NCI-H1694 treated with DMSO at 0.1 percent for 48 hours (cell line): ENCODE measurements around the gene NFATC1.

Experiments
- DNase-seq: peaks from one replicate; lab custom pipeline; 2025; lab: John Stamatoyannopoulos, UW

The NFATC1 gene

GRCh38 chr18:79389689-79390088 lies 6.0 kb upstream of the NFATC1 start:
- DNase-seq = no peak

- DNase-seq = no peak
Measured at GRCh38 chr18:79392226-79392625, 3.5 kb upstream of the NFATC1 start.

GRCh38 chr18:79393181-79393634 lies 2.5 kb upstream of the NFATC1 start:
- no peak for DNase-seq

DNA sequence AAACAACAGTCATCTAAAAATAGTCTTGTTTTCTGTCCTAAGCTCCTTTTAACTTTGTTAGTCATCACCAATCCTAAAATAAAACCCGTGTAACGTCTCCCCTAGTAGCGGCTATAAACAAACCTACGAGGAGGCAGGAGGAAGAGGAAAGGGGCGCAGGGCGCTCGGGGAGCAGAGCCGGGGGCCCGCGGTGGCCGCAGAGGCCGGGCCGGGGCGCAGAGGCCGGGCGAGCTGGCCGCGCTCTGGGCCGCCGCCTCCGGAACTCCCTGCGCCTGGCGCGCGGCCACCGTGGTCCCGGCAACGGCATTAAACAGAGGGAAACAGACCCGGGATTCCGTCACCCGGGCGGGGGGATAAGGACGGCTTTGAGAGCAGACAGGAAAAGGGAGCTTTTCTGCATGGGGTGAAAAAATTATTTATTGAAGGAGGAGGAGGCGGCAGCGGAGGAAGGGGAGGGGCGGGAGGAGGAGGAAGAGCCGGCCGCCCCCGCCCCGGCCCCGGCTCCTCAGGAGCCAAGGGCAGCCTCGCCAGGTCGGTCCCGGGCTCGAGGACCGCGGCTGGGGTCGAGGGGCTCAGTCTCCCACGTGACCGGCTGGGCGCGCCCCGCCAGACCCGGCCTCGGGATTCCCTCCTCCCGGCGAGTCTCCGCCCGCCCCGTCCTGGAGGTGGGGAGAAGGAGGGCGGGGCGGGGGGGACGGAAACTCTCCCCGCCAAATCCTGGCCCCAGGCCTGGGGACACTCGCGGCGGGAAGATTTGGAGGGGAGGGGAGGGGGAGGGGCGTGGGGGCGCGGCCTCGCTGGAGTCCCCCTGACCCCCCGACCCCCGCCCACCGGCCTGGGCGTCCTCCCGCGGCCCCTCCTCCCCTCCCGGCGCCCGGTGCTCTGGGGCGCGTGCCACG lies 1.8 kb upstream of the NFATC1 start:
- peak; percentile 44 for DNase-seq

- peak; percentile 5 for DNase-seq
Measured at GRCh38 chr18:79394534-79395307, 1.0 kb upstream of the NFATC1 start.

DNA sequence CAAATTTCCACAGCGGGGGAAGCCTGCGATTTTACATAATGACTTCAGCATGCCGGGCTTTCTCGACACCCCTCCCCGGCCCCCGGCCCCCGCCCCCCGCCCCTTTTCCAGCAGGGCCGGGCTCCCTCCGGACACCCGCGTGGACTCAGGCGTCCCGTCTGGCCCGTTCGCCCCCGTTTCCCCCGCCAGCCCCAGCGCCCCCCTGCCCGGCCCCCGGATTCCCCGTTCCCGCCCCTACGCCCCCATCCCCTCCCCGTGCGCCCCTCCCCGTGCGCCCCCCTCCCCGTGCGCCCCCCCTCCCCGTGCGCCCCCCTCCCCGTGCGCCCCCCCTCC lies 456 bp upstream of the NFATC1 start:
- peak; percentile 16 for DNase-seq

- no peak for DNase-seq
Measured at GRCh38 chr18:79396431-79397246, 909 bp downstream of the NFATC1 start.

- no peak for DNase-seq
Measured at GRCh38 chr18:79397247-79397829, 1.6 kb downstream of the NFATC1 start.

GRCh38 chr18:79397830-79398761 lies 2.4 kb downstream of the NFATC1 start:
- no peak for DNase-seq

DNA sequence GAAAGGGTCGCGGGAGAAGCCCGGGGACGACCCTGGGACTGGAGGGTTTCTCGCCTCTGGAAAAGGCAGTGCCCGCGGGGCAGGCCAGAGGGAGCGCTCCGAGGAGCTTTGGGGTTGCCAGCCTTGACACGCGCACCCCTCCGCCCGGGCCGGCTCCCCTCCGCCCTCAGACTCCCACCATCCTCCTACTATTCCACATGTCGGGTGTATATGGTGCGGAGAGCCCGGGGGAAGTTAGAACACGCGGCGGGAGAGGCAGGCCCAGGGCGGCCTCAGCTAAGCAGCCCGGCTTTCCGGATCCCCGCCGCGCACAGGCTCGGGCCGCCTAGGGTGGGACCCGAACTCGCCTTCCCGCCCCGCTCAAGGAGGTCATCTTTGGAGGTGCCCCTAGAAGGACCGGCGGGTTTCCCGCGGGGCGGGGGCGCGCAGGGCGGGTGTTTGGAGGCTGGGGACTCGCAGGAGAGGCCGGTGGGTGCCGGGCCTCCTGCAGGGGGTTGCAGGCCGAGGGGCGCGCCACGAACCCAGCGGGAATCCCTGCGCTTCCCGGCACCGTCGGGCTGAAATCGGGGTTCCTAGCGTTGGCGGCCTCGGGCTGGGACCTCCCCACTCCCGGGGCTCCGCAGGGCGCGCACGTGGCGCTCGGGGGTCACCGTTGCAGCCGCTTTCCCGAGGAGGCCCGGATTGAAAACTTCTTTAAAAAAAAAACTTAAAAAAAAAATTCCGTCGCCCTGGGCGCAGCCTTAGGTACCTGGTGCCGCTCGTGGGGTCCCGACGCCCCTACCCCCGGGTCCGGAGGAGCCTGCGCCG lies 3.7 kb downstream of the NFATC1 start:
- DNase-seq = no peak

DNA sequence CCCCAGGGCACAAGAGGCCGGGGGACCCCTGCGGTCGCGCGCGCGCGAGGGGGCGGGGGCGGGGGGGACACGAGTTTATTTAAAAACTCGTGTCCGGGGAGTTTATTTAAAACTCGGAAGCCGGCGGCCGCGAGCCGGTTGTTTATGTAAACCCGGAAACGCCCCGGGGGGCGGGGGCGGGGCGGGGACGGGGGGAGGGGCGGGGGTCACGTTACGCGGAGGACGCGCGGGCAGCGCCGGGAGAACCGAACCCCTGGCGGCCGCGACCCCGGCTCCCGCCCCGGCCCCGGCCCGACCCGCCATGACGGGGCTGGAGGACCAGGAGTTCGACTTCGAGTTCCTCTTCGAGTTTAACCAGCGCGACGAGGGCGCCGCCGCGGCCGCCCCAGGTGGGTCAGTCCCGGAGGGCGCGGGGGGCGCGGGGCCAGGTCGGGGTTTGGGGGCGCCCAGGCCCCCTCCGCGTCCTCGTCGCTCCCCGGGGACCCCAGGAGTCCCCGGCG lies 4.4 kb downstream of the NFATC1 start:
- no peak for DNase-seq

DNA sequence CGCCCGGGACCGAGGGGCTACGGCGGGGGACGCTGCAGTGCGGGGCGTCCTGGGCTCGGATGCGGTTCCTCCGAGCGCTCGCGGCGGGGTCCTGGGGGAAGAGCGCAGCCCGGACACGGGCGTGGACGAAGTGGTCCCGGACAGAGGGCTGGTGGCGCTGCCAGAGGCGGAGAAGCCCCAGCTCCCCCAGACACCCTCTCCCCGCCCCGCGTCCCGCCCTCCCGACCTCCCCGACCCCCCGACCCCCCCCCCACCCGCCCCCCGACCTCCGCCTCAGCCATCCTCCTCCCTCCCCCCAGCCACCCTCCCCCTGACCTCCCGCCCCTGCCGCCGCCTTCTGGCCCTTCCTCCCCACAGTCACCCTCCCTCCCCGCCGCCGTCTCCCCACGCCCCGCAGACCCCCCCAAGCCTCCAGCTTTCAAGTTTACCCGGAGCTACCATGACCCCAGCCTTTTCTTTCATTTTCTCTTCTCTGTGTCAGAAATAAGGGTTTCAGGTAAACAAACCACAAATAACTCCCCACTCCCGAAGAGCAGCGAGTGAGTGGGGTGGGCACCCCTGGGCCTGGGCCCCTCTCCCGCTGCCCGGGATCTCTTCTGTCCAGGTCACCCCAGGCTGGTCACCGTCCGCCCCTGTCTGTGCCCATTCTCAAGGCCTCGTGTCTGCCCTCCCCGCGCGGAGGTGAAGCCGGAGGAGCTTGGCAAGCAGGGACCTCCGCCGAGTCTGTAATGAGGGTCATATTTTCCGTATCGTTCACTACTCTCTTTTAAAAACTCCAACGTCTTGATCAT lies 5.1 kb downstream of the NFATC1 start:
- DNase-seq = no peak

DNA sequence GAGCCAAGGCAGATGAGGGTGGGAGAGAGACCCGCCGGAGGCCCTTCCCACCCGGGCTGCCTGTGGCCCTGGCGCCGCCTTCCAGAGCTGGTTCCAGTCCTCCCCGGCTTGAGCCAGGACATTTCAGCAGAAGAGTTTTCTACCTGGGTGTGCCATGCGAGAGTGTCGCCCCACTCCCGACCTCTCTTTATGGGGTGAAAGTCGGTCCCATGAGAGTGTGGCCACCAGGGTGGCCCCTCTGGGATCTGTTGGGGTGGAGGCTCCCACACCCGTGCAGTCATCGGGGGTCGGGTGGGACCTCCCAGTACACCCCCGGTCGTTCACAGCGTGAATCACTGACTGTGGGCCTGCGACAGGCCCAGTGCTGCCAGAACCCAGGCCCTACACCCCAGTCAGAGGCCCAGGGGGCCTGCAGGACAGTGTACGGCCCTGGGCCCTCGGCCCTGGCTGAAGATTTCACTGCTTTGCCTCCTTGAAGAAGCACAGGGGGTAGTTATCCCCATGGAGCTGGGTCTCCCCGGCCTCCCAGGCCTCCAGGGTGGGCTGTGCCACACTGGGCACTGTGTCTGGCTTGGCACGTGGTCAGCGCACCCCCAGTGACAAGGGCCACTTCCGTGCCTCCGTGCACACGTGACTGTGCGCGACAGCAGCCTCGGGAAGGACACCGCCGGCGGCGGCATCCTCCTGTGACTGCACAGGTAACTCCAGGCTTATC lies 5.9 kb downstream of the NFATC1 start:
- DNase-seq = no peak

DNA sequence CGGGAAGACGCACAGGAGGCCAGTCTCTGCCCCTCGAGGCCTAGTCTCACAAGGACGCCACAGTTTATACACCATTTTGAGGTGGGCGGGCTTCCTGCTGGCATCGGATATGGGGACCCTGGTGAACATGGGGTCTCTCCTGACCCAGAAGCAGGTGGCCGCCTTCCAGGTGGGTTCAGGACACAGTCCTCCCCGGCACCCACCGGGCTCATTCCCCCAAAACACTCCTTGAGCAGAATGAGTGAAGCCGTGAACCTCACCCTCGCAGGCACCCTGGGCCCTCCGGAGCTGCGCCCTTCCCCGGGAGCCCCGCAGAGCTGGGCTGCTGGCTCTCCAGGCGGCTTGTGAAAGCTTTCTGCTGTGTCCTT lies 6.5 kb downstream of the NFATC1 start:
- DNase-seq = no peak

- no peak for DNase-seq
Measured at GRCh38 chr18:79402977-79403722, 7.4 kb downstream of the NFATC1 start.

DNA sequence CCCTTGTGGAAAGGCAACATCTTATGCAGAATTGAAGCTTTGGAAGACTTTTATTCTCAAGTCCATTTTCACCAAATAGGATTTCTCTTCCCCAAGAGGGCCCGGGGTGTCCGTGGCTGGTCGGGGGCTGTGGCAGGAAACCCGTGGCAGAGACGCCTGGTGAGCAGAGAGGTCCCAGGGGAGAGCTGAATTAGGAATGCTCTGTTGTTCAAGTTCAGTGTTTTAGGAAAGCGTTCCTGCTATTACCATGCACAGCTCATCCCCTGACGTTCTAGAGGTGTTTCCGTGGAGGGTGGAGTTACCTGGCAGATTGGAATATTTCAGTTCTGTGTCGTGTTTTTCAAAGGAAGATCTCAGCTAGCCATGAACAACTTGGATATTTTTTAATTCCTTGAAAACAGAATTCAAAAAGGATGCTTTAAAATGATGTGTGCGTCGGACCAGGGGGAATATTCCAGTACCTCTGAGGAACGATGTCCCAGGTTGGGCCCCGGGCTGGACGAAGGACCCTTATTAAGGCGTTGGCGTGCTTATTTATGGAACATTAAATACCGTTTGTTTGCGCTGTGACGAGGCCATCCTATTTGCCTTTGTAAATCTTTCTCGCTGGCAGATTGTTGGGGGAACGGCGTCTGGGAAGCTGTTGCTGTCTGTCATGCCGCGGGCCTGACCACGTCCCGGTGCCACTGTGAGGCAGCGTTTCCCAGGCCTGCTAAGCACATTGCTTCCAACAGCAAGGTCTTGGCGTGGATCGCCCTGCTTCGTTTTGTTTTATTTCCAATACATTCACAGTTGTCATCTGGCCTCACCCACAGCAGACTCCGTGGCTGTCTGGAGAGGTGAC lies 8.2 kb downstream of the NFATC1 start:
- no peak for DNase-seq

- DNase-seq = no peak
Measured at GRCh38 chr18:79404567-79404910, 8.8 kb downstream of the NFATC1 start.
